ENCODE data around the gene CREB5. TPM values are rescaled to one million over a fixed set of nuclear protein-coding genes. Genes with fewer than 3 reads are reported as not detected.

The CREB5 gene
- total RNA-seq, 1 experiment from 2014 or later: 19.2 TPM

GRCh38 chr7:28643584-28644340, 231.4 kb downstream of the CREB5 start:
- no peak for TF ChIP-seq CTCF (IDR thresholded peaks at IDR 0.05; ENCODE audit: unreplicated experiment)
- intact Hi-C loops (cut with micrococcal nuclease; ENCODE audit: unreplicated experiment): no loop called here
- Mint-ChIP-seq H3K4me3 (ENCODE audit: low read depth, unreplicated experiment) (no peak overlapping the region), H3K27me3 (ENCODE audit: unreplicated experiment) (no peaks in the 10 kb centered on the region), H3K36me3 (ENCODE audit: insufficient read depth, unreplicated experiment) (no peaks in the 10 kb centered on the region), H3K27ac (ENCODE audit: unreplicated experiment) (no peak overlapping the region), H3K4me1 (ENCODE audit: low read depth, unreplicated experiment) (peaks cover 15% of the 10 kb centered on the region), H3K9me3 (ENCODE audit: low read depth, unreplicated experiment) (no peaks in the 10 kb centered on the region)
- CTCF ChIA-PET: interaction anchor here (0.6 to 1.0 kb wide), 3 partner anchors 9 to 459 kb away, joined by 3 to 14 read pairs (median 4); no protein-coding TSS in a partner anchor
- DNase-seq: no peak
- BruUV-seq (replicated peaks): no TSS peak

- no peak for DNase-seq
- Mint-ChIP-seq H3K27me3 (ENCODE audit: unreplicated experiment) (no peaks in the 10 kb centered on the region), H3K4me3 (ENCODE audit: low read depth, unreplicated experiment) (no peak overlapping the region), H3K9me3 (ENCODE audit: low read depth, unreplicated experiment) (no peaks in the 10 kb centered on the region), H3K27ac (ENCODE audit: unreplicated experiment) (no peak overlapping the region), H3K36me3 (ENCODE audit: insufficient read depth, unreplicated experiment) (no peaks in the 10 kb centered on the region), H3K4me1 (ENCODE audit: low read depth, unreplicated experiment) (no peaks in the 10 kb centered on the region)
- CTCF ChIA-PET: interaction anchor here (0.6 kb wide), 1 partner anchor 87 kb away, joined by 6 read pairs; no protein-coding TSS in a partner anchor
- intact Hi-C loops (cut with micrococcal nuclease; ENCODE audit: unreplicated experiment): no loop called here
- no peak for TF ChIP-seq CTCF (IDR thresholded peaks at IDR 0.05; ENCODE audit: unreplicated experiment)
- no TSS peak for BruUV-seq (replicated peaks)
Measured at GRCh38 chr7:28645866-28646265, 233.5 kb downstream of the CREB5 start.

DNA sequence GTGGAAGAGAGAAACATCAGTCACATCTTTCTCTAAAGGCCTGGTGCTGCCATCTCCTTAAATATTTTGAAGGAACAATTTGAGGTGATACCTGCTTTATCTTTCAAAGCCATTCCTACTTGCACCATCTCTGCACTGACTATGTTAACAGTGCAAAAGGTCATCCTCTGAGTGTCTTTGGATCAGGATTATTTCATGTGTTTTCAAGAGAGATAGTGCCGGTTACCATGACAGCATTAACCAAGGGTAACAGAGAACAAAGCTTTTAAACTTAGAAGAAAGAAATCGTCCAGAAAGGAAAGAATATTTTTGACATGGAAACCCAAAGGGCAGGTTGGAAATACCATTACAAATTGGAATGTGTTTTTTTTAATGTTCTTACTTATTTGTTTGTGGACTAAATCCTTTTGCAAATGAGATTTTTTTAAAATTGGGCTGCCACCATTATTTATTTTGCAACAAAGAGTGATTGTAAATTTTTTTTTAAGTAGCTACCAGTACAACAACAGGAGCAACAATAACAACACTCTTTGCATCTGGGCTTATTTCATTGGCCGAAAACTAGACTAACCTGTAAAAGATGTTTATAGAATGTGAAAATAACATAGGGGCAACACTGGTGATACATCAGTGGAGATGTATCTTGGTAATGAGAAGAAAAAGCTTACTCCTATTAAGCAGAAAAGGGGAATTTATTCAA, 234.2 kb downstream of the CREB5 start:
- no peaks in the 10 kb centered on the region for H3K27me3 Mint-ChIP-seq (ENCODE audit: unreplicated experiment)
- no peak for DNase-seq

DNA sequence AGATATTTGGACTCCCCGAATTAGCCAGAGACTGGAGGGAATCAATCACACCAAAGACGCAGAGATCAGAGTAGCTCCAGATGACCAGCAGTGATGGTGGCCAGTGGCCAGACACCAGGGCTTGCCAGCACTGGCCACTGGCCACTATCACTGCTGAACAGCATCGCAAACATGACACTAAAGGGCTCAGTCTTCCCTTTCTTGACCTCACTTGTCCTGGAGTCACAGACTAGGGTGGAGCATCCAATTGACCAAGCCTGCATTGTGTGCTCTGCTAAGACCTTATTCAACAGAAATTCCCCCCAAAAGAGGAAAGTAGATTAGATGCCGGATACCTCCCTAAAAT, 234.7 kb downstream of the CREB5 start:
- Mint-ChIP-seq H3K9me3 (ENCODE audit: low read depth, unreplicated experiment) (no peaks in the 10 kb centered on the region), H3K36me3 (ENCODE audit: insufficient read depth, unreplicated experiment) (no peaks in the 10 kb centered on the region), H3K27me3 (ENCODE audit: unreplicated experiment) (no peaks in the 10 kb centered on the region), H3K4me3 (ENCODE audit: low read depth, unreplicated experiment) (no peak overlapping the region), H3K27ac (ENCODE audit: unreplicated experiment) (no peak overlapping the region), H3K4me1 (ENCODE audit: low read depth, unreplicated experiment) (no peaks in the 10 kb centered on the region)
- no peak for DNase-seq
- intact Hi-C loops (cut with micrococcal nuclease; ENCODE audit: unreplicated experiment): no loop called here
- BruUV-seq (replicated peaks): no TSS peak
- TF ChIP-seq CTCF (IDR thresholded peaks at IDR 0.05; ENCODE audit: unreplicated experiment): no peak
- CTCF ChIA-PET: no interaction called here

More for the DNA sequence above, 234.2 kb downstream of the CREB5 start:
- H3K9me3 Mint-ChIP-seq (ENCODE audit: low read depth, unreplicated experiment): no peaks in the 10 kb centered on the region
- CTCF ChIA-PET: interaction anchor here (0.6 kb wide), 1 partner anchor 86 kb away, joined by 6 read pairs; no protein-coding TSS in a partner anchor
- intact Hi-C loops (cut with micrococcal nuclease; ENCODE audit: unreplicated experiment): no loop called here
- no peak overlapping the region for H3K27ac Mint-ChIP-seq (ENCODE audit: unreplicated experiment)
- H3K36me3 Mint-ChIP-seq (ENCODE audit: insufficient read depth, unreplicated experiment): no peaks in the 10 kb centered on the region
- BruUV-seq (replicated peaks): no TSS peak
- H3K4me3 Mint-ChIP-seq (ENCODE audit: low read depth, unreplicated experiment): no peak overlapping the region
- TF ChIP-seq CTCF (IDR thresholded peaks at IDR 0.05; ENCODE audit: unreplicated experiment): no peak
- no peaks in the 10 kb centered on the region for H3K4me1 Mint-ChIP-seq (ENCODE audit: low read depth, unreplicated experiment)

Measured in Calu3 (cell line).